ENCODE data around the gene GRIK3. TPM values are rescaled to one million over a fixed set of nuclear protein-coding genes. Genes with fewer than 3 reads are reported as not detected.

The GRIK3 gene
- total and polyA plus RNA-seq, 2 experiments from 2014 or later: 0.31 to 2.9 TPM

- TF ChIP-seq ZNF462 (CRISPR knock-in tag; IDR thresholded peaks at IDR 0.05) (no peak), POLR2AphosphoS5 (IDR thresholded peaks at IDR 0.05; ENCODE audit: low read depth) (no peak), STAT1 (IDR thresholded peaks at IDR 0.05; ENCODE audit: unreplicated experiment) (no peak), CTCF (conservative IDR thresholded peaks at IDR 0.05; ENCODE audit: low read depth in 2 of 2) (no peak), NANOG (IDR thresholded peaks at IDR 0.05; ENCODE audit: borderline replicate concordance) (no peak), CREB1 (CRISPR knock-in tag; IDR thresholded peaks at IDR 0.05; ENCODE audit: low read depth) (no peak), ZNF331 (CRISPR knock-in tag; IDR thresholded peaks at IDR 0.05; ENCODE audit: low read depth) (no peak), EZH2phosphoT487 (IDR thresholded peaks at IDR 0.05; ENCODE audit: unreplicated experiment) (no peak), ETS1 (IDR thresholded peaks at IDR 0.05) (no peak)
These were observed 247.9 kb downstream of the GRIK3 start (continued) for GRCh38 chr1:36786425-36786824.
